Liver (tissue), 3 donors: ENCODE results near the gene CD300E.

Experiments
- CTCF ChIP-seq: fragments of 150-350 bp; IDR thresholded peaks from 2 replicates; pipeline ENCODE4 v1.5.1; 2017; ENCODE audit warnings: improper control_type of control experiment, low read depth, low read length; ENCODE audit not compliant: missing input control
- GABPA ChIP-seq, 2 donors: IDR thresholded peaks in 1 of 2; conservative IDR thresholded peaks in 1 of 2; 2 replicates each; pipeline ENCODE4 v1.6.1; 2016; ENCODE audit warnings: antibody characterized with exemption in 2 of 2, mild to moderate bottlenecking in 1 of 2, moderate library complexity in 1 of 2
- JUND ChIP-seq, 2 donors: IDR thresholded peaks; 2 replicates each; pipeline ENCODE4 v1.6.1; 2016; ENCODE audit warnings: antibody characterized with exemption in 2 of 2
- MAX ChIP-seq: IDR thresholded peaks from 2 replicates; pipeline ENCODE4 v1.6.1; 2016; ENCODE audit warnings: antibody characterized with exemption
- NR2F2 ChIP-seq: IDR thresholded peaks from 2 replicates; pipeline ENCODE4 v1.6.1; 2016; ENCODE audit warnings: antibody characterized with exemption
- REST ChIP-seq: IDR thresholded peaks from 2 replicates; pipeline ENCODE4 v1.6.1; 2016; ENCODE audit warnings: antibody characterized with exemption, mild to moderate bottlenecking
- TAF1 ChIP-seq: conservative IDR thresholded peaks from 2 replicates; pipeline ENCODE4 v1.6.1; 2016; ENCODE audit warnings: antibody characterized with exemption, mild to moderate bottlenecking
- YY1 ChIP-seq: IDR thresholded peaks from 2 replicates; pipeline ENCODE4 v1.6.1; 2016; ENCODE audit warnings: antibody characterized with exemption, mild to moderate bottlenecking
- donor health status: healthy.
- donor health status: healthy.

GRCh38 chr17:74631468-74632450 lies 8.2 kb upstream of the CD300E start:
- TF ChIP-seq JUND (IDR thresholded peaks at IDR 0.05): no peak
- TF ChIP-seq CTCF: no peak
- no peak for TF ChIP-seq GABPA (IDR thresholded peaks at IDR 0.05 in 1 of 2, conservative IDR thresholded peaks at IDR 0.05 in 1 of 2)
- no peak for TF ChIP-seq REST
- TF ChIP-seq NR2F2: no peak
- TF ChIP-seq YY1: no peak
- TF ChIP-seq MAX: no peak
- TF ChIP-seq TAF1: no peak
